G401.6 (cell line): ENCODE measurements around the gene NSD1.
"Not testable (repeated sequence)": the region's sequence is repeated elsewhere in the genome, so short reads cannot be mapped to it uniquely, and the experiment has no call there.

Experiments used
- FAIRE-seq: peaks from 2 replicates; lab custom pipeline; 2012; peaks lifted over from hg19 to GRCh38; lab: Jason Lieb, UNC

Gene NSD1

GRCh38 chr5:177131019-177131320 is 2.6 kb upstream of the NSD1 start:
- no peak for FAIRE-seq

DNA sequence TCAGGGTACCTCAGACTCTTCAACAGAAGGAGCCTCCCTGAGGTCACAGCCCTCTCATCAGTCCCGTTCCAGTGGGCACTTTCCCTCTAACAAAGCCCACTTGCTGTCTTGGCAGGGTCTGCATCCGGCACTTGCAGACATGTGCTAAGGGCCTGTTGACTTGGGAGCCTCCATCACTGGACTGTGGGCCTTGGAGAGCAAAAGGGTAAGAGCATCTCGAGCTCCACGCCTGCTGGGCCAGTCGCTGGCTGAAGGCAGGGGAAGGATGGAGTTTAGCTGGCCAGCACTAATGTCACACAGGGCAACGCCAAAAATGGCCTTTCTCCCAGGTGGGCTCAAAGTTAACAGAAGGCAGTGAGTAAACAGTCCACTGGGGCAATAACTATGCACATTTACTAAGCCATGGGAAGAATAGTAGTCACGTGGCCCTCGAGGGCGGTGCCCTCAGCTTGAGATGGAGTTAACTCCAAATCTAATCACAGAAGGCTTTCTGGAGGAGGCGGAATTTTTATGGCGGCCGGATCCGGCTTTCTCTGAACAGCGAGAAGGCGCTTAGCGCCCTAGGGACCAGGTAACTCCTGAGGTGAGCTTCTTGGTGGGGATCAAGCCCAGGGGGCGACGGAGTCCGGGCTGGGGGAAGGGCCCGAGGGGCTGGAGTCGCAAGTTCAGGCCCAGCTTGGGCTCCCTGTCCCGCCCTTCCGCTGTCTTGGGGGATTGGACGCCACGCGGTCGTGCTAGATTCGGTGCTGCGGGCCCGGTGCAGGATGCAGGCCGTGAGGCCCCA is 2.0 kb upstream of the NSD1 start:
- no peak for FAIRE-seq

DNA sequence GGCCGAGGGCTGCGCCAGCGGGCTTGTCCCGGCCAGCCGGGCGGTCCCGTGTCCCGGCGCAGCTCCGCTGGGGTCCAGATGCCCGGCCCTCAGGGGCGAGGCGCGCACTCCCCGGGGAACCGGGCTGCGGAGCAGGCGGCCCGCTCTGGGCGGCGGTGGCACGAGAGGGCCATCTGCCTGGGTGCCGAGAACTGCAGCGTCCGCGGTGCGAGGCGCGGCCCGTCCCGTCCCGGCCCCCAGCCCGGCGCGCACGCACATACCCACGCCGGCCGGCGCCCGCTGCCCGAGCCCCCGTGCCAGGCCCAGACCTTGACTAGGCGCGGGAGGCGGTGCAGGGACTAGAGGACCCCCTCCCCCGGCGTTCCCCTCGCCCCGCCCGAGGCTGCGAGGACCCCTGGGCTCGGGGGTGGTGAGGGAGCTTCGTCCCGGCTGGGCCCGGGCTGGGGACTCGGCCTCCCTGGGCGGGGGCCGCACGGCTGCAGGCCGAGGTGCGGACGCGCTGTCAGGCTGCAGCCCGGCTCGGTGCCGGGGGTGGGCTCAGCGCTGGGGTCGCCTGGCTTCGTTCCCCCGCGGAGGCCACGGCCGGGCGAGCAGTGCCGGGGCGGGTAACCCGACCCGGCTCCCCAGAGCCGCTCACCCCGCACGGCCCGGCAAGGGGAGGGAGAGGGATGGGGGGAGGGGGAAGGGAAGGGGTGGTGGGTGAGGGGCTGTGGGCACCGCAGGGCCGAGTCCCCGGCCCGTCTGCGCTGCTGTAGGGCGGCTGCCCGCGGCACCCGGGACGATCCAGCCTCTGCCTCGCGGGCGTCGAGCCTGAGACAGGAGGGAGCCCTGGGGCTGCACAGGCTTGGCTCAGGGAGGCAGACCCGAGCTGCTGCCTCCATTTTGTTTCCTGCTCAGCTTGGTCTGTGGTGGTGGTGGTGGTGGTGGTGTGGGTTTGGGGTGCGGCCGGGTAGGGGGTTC is 1.2 kb upstream of the NSD1 start:
- no peak for FAIRE-seq

- FAIRE-seq, result no peak
Observed at GRCh38 chr5:177133853-177134696, 502 bp downstream of the NSD1 start.

DNA sequence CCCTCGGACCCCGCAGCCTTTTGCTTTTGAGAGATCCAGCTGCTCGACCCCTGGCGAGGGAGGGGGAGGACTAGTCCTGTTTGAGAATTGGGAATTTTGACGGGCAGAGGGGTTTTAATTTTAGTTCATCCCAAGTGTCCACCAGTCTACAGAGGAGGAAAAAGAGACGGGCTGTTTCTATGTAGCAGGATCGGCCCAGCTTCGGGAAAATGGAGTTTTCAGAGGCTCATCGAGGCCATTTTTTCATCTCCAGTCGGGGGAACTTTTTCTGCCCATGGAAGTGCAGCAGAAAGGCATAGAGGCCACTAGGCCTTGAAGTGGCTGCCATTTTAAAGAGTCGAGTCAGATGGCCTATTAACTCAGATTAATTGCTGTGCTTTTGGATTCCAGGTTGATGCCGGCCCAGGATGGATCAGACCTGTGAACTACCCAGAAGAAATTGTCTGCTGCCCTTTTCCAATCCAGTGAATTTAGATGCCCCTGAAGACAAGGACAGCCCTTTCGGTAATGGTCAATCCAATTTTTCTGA is 1.2 kb downstream of the NSD1 start:
- FAIRE-seq, result no peak

- FAIRE-seq, result no peak
Observed at GRCh38 chr5:177140312-177140711, 6.7 kb downstream of the NSD1 start.

DNA sequence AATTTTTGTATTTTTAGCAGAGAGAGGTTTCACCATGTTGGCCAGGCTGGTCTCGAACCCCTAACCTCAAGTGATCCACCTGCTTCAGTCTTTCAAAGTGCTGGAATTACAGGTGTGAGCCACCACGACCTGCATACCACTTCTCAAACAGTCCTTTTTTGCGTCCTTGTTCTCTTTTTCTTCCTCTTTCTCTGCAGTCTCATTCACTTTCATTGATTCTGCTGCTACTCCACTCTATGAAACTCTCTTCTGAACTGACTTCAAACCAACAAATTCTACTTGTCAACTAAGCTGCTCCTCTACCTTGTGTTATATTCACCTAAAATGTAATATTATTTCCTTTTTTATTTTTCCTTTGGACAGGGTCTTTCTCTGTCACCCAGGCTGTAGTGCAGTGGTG is 7.9 kb downstream of the NSD1 start:
- no peak for FAIRE-seq

DNA sequence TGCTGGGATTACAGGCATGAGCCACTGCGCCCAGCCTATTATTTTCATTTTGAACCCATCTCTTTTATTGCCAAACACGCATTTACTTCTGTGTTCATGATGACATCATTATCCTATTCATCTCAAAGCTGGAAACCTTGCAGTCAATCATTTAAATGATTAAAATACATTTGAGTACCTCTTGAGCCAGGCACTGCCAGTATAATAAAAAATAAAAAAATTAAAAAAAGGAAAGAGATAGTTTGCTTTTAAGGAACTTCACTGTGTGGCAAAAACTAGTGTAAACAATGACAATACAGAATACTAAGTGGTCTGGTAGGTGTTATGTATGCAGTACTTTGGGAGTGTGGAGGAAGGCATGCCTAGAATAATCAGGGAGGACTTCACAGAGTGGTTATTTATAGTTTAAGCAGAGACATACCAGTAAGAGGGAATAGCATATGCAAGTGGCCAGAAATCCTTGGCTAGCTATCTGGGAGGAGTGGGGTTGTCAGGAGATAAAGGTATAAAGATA is 8.6 kb downstream of the NSD1 start:
- no peak for FAIRE-seq

- no peak for FAIRE-seq
Observed at GRCh38 chr5:177142778-177143177, 9.2 kb downstream of the NSD1 start.

DNA sequence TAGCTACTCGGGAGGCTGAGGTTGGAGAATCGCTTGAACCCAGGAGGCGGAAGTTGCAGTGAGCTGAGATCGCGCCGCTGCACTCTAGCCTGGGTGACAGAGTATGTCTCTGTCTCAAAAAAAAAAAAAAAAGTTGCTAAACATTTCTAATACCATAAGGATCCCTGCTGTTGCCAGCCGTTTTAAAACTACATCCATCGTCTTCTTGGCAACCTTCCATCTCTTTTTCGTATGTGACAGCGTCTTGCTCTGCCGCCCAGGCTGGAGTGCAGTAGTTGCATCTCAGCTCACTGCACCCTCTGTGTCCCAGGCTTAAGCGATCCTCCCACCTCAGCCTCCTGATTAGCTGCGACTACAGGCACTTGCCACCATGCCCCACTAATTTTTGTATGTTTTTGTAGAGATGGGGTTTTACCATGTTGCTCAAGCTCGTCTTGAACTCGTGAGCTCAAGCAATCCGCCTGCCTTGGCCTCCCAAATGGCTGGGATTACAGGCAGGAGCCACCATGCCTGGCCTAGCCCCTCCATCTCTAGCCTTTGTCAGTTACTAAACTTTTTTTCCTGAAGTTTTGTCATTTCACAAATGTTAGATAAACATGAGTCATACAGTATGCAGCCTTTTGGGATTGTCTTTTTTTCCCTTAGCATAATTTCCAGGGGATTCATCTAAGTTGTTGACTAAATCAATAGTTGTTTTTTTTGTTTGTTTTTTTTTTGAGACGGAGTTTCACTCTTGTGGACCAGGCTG is 13.5 kb downstream of the NSD1 start:
- FAIRE-seq, result no peak

- FAIRE-seq, result not testable (repeated sequence)
Observed at GRCh38 chr5:177150061-177150460, 16.5 kb downstream of the NSD1 start.

- no peak for FAIRE-seq
Observed at GRCh38 chr5:177154003-177154643, 20.6 kb downstream of the NSD1 start.

GRCh38 chr5:177162379-177162778 is 28.8 kb downstream of the NSD1 start:
- no peak for FAIRE-seq

DNA sequence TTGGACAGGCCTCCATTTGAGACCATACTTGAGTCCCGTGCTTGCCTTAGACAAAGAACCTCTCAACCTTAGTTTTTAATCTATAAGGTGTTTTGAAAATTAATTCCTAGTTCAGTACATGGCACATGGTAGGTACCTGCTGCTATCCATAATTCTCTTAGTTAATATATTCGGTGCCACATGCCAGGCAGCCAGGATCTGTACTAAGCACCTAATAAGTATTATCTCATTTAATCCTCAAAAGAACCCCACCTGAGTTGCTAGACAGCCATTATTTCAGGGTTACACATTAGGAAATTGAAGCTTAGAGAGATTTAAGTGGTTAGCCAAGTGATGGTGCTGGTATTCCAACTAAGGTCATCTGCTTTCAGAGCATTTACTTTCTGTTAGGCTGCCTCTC is 29.9 kb downstream of the NSD1 start:
- FAIRE-seq, result no peak

DNA sequence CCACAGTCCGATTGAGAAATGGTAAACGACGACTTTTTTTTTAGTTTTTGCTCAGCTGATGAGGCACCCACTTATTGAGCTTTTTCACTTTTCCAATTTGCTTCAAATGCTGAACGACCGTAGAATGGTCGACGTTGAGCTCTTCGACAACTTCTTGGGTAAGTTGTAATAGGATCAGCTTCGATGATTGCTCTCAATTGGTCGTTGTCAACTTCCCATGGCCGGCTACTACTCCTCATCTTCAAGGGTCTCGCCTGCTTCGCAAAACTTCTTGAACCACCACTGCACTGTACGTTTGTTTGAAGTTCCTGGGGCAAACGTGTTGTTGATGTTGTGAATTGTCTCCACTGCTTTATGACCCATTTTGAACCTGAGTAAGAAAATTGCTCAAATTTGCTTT is 35.7 kb downstream of the NSD1 start:
- FAIRE-seq, result no peak

DNA sequence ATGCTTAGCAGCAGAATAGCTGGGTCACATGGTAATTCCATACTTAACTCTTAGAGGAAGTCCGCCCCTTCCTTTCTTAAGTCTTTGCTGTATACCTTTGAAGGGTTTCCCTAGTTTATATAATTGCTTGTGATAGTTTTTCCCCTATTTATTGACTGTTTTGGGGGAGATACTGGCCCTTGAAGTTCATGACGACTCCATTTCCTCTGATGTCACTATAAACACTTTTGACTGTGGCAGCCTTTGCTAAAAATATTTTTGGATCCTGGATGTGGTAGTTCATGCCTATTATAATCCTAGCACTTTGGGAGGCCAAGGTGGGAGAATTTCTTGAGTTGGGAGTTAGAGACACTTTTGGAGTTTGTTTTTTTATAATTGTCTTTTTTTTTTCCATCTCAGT is 38.4 kb downstream of the NSD1 start:
- no peak for FAIRE-seq

GRCh38 chr5:177175336-177175735 is 41.8 kb downstream of the NSD1 start:
- no peak for FAIRE-seq

GRCh38 chr5:177176175-177176711 is 42.7 kb downstream of the NSD1 start:
- no peak for FAIRE-seq

- not testable (repeated sequence) for FAIRE-seq
Observed at GRCh38 chr5:177177847-177178437, 44.4 kb downstream of the NSD1 start.

DNA sequence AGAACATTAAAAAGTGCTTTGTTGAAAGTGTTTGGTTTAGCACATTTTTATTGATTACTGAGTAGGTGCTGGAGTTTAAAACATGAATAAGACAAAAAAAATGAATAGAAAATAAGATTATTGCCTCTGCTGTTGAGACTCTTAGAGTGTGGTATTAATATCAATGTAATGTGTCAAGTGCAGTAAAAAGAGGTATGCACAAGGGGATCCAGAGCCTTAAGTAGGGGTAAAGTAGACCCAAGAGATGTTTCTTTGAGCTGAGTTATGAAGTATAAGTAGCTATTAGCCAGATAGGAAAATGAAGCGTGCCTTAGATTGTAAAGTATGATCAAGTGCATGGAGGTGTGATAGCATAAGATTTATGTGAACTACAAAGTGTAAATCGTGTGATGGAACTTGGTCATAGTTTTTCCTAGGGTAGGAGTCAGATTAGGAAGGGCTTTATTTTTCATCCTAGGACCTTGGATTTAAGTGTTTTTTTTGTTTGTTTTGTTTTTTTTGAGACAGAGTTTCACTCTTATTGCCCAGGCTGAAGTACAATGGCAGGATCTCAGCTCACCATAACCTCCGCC is 45.2 kb downstream of the NSD1 start:
- no peak for FAIRE-seq
